CD4-positive, alpha-beta T cell treated with Interleukin-1 beta for 1 hour (primary cell): ENCODE measurements around the gene TOGARAM1.
A peak's percentile ranks its signal among the peaks of the same experiment; 100 is the strongest.
"Not testable (repeated sequence)": the region's sequence is repeated elsewhere in the genome, so short reads cannot be mapped to it uniquely, and the experiment has no call there.

Experiments used
- DNase-seq, 2 donors: peaks; one replicate each; pipeline ENCODE4 v3.0.0-alpha.2; 2020 to 2022

The TOGARAM1 gene

GRCh38 chr14:45044638-45045037, 82.6 kb downstream of the TOGARAM1 start:
- DNase-seq: no peak

- no peak for DNase-seq
Observed at GRCh38 chr14:45048385-45048784, 86.4 kb downstream of the TOGARAM1 start.

GRCh38 chr14:45051180-45051579, 89.2 kb downstream of the TOGARAM1 start:
- DNase-seq: no peak

GRCh38 chr14:45051896-45052295, 89.9 kb downstream of the TOGARAM1 start:
- DNase-seq: no peak

GRCh38 chr14:45057349-45057748, 95.4 kb downstream of the TOGARAM1 start:
- DNase-seq: no peak

- DNase-seq: no peak
Observed at GRCh38 chr14:45057881-45058364, 95.9 kb downstream of the TOGARAM1 start.

- DNase-seq: no peak
Observed at GRCh38 chr14:45060551-45060950, 98.6 kb downstream of the TOGARAM1 start.

- no peak for DNase-seq
Observed at GRCh38 chr14:45065540-45065939, 103.5 kb downstream of the TOGARAM1 start.

- DNase-seq: no peak
Observed at GRCh38 chr14:45065956-45066355, 104.0 kb downstream of the TOGARAM1 start.

GRCh38 chr14:45066667-45067066, 104.7 kb downstream of the TOGARAM1 start:
- DNase-seq: no peak

- no peak for DNase-seq
Observed at GRCh38 chr14:45068396-45068795, 106.4 kb downstream of the TOGARAM1 start.

- no peak for DNase-seq
Observed at GRCh38 chr14:45070215-45070614, 108.2 kb downstream of the TOGARAM1 start.

- DNase-seq: no peak
Observed at GRCh38 chr14:45072126-45072525, 110.1 kb downstream of the TOGARAM1 start.

- no peak for DNase-seq
Observed at GRCh38 chr14:45073231-45073879, 111.4 kb downstream of the TOGARAM1 start.

- DNase-seq: no peak
Observed at GRCh38 chr14:45078323-45078722, 116.3 kb downstream of the TOGARAM1 start.

- DNase-seq: not testable (repeated sequence)
Observed at GRCh38 chr14:45080416-45080968, 118.5 kb downstream of the TOGARAM1 start.

- DNase-seq: not testable (repeated sequence)
Observed at GRCh38 chr14:45081096-45081495, 119.1 kb downstream of the TOGARAM1 start.

- DNase-seq: no peak
Observed at GRCh38 chr14:45082420-45082819, 120.4 kb downstream of the TOGARAM1 start.

- DNase-seq: no peak
Observed at GRCh38 chr14:45083617-45083975, 121.6 kb downstream of the TOGARAM1 start.

- peak; percentile 96 for DNase-seq
Observed at GRCh38 chr14:45083976-45084722, 122.2 kb downstream of the TOGARAM1 start, which contains the start of gene PRPF39. TSS of gene PRPF39 (plus strand) at chr14:45084116. CDS start at chr14:45095240, 11,124 bp downstream.

GRCh38 chr14:45084946-45085346, 123.0 kb downstream of the TOGARAM1 start:
- DNase-seq: no peak

- DNase-seq: no peak
Observed at GRCh38 chr14:45089813-45090212, 127.8 kb downstream of the TOGARAM1 start.

- no peak for DNase-seq
Observed at GRCh38 chr14:45091710-45092109, 129.7 kb downstream of the TOGARAM1 start.

GRCh38 chr14:45094275-45094674, 132.3 kb downstream of the TOGARAM1 start:
- DNase-seq: no peak
